Astrocyte of the cerebellum (primary cell): ENCODE results near the gene HNRNPA2B1.
"Not testable (repeated sequence)": the region's sequence is repeated elsewhere in the genome, so short reads cannot be mapped to it uniquely, and the experiment has no call there.

Source experiments
- DNase-seq: peaks from one replicate; pipeline ENCODE4 v3.0.0-alpha.2; 2011; ENCODE audit warnings: low read depth
- H3K4me3 ChIP-seq: 2 replicates; pipeline ENCODE4 v1.5.1; 2011; ENCODE audit warnings: mild to moderate bottlenecking, low read depth, low read length, moderate library complexity
- CTCF ChIP-seq: IDR thresholded peaks from 2 replicates; pipeline ENCODE4 v1.5.1; 2012; ENCODE audit warnings: low read length, low read depth, moderate library complexity, mild to moderate bottlenecking; ENCODE audit errors: missing control alignments
- in situ Hi-C: cut with HindIII; loops from 2 replicates; pipeline ENCODE4 v1.10.0; 2017; ENCODE audit warnings: low sequenced_read_pairs

Gene HNRNPA2B1

GRCh38 chr7:26179422-26179821 is 21.1 kb downstream of the HNRNPA2B1 start:
- H3K4me3 ChIP-seq = no peak overlapping the region
- in situ Hi-C loops = no loop called here
- TF ChIP-seq CTCF = no peak
- no peak for DNase-seq

- H3K4me3 ChIP-seq = no peak overlapping the region
- DNase-seq = no peak
- in situ Hi-C loops = no loop called here
- TF ChIP-seq CTCF = no peak
These were observed 22.1 kb downstream of the HNRNPA2B1 start for GRCh38 chr7:26178272-26178960.

- H3K4me3 ChIP-seq, DNase-seq, in situ Hi-C loops: not testable (repeated sequence)
These were observed 23.3 kb downstream of the HNRNPA2B1 start for GRCh38 chr7:26177269-26177668.

- DNase-seq, in situ Hi-C loops, H3K4me3 ChIP-seq: not testable (repeated sequence)
These were observed 23.9 kb downstream of the HNRNPA2B1 start for GRCh38 chr7:26176696-26177095.

- H3K4me3 ChIP-seq, in situ Hi-C loops, DNase-seq: not testable (repeated sequence)
These were observed 24.6 kb downstream of the HNRNPA2B1 start for GRCh38 chr7:26175903-26176302.

- no peak for TF ChIP-seq CTCF
- in situ Hi-C loops = loop anchor here (5.0 to 25.0 kb wide), 3 partner anchors 40 to 990 kb away; partner anchors contain the start of genes HOXA10, HOXA3, HOXA7 and HOXA9
- no peak for DNase-seq
- no peak overlapping the region for H3K4me3 ChIP-seq
These were observed 28.5 kb downstream of the HNRNPA2B1 start for GRCh38 chr7:26172048-26172447.

GRCh38 chr7:26171601-26172000 is 28.9 kb downstream of the HNRNPA2B1 start:
- no peak overlapping the region for H3K4me3 ChIP-seq
- no peak for DNase-seq
- in situ Hi-C loops = loop anchor here (5.0 to 25.0 kb wide), 3 partner anchors 39 to 991 kb away; partner anchors contain the start of genes HOXA10, HOXA3, HOXA7 and HOXA9
- TF ChIP-seq CTCF = no peak

- TF ChIP-seq CTCF = no peak
- no peak for DNase-seq
These were observed 29.9 kb downstream of the HNRNPA2B1 start for GRCh38 chr7:26170663-26171062.

More at GRCh38 chr7:26170663-26171062, 29.9 kb downstream of the HNRNPA2B1 start:
- in situ Hi-C loops = loop anchor here (5.0 to 25.0 kb wide), 3 partner anchors 38 to 992 kb away; partner anchors contain the start of genes HOXA10, HOXA3, HOXA7 and HOXA9
- H3K4me3 ChIP-seq = no peak overlapping the region
